GM19372 (cell line): ENCODE measurements around the gene DYSF.
"Not testable (repeated sequence)": the region's sequence is repeated elsewhere in the genome, so short reads cannot be mapped to it uniquely, and the experiment has no call there.

Source experiments
- ATAC-seq: cut with Tn5 transposase; IDR thresholded peaks from one replicate; pipeline ENCODE4 v1.9.1; 2021; ENCODE audit warnings: mild to moderate bottlenecking, low read depth, moderate library complexity; ENCODE audit not compliant: unreplicated experiment

Gene DYSF

DNA sequence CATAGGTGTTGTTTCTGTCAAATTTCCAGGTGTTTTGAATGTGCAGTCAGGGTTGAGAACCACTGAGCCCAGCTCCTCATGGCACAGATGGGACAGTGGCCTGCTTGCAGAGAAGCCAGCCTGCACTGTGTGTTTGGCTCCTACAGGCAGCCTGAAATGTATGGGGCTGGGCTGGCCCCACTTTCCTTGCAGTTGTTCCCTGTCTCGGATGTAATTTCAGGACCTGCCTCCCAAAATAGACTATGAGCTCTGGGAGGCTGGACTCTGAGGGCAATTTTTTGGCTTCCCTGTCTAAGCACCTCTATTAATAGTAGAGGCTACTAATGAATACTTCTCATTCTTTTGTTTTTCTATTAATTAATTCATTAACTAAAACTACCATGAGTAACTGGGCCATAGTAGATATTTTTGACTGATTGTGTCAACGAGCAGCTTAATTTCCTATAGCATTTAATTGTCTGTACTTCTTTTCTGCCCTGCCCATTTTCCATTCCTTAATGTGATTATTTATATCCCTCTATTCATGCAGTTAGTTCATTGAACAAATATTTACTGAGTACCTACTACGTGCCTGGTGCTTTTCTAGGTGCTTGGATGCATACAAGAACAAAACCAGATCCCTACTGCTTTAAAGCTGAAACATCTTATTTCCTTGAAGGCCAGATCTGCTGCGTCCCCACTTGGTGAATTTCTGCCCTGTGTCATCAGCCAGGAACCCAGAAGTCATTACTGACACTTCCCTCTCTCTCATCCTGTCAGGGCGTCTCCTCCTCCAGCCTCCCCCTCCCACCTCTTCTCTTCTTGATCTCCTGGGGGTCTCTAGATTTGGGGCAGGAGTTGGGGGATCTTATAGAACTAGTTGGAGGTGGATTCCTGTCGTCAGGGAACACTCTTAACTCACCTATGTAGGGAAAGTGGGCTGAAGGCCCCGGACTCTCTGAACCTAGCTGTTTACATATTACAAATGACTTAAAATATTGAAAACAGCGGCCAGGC lies 16.3 kb downstream of the DYSF start:
- no peak for ATAC-seq

DNA sequence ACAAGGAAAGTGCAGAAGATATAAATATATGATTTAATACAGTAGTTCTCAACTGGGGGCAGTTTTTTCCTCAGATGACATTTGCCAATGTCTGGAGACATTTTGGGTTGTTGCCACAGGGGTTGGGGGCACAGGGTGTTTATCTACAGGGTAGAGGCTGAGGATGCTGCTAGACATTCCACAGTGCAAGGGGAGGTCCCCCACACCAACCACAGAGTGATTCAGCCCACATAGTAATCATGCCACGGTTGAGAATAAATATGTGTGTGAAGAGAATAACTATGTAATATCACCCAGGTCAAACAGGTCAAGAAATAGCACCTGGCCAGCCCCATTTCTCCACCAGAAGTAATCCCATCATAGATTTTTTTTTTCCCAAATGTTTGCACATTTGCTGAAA lies 17.9 kb downstream of the DYSF start:
- no peak for ATAC-seq

DNA sequence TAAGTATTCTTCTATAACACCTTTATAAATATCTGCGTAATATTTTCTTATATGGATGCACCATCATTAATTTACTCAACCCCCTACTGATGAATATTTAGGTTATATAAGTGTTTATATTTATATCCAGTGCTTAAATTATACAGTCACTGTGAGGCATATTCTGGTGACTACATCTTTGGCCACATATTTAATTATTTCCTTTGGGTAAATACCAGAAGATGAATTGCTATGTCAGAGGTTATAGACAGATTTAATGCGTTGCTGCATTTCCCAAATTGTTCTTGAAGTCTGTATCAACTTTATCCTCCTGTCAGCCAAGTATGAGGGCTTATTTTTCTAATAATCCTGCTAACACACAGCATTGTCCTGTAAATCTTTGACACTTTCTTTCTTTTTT lies 18.7 kb downstream of the DYSF start:
- no peak for ATAC-seq

DNA sequence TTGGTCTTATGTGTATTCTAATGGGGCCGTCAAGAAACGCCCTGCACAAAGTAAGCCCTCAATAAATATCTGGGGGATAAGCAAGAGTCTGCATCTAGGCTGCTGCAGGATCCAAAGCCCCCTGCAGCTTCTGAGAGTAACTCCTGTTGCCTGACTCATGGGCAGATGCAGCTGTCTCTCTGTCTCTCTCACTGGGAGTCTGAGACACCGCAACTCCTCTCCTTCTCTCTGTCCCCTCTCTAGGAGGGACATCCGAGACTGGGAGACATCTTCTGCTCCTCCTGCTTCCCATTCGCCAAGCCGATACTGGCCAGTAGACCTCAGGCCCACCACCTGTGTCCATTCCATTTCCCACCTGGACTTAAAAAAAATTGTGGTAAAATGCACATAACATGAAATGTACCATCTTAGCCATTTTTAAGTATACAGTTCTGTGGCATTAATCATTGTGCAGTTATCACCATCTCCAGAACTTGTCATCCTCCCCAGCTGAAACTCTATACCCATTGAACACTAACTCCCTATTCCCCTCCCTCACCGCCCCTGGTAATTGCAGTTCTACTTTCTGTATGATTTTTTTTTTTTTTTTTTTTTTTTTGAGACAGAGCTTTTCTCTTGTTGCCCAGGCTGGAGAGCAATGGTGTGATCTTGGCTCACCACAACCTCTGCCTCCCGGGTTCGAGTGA lies 20.1 kb downstream of the DYSF start:
- no peak for ATAC-seq

DNA sequence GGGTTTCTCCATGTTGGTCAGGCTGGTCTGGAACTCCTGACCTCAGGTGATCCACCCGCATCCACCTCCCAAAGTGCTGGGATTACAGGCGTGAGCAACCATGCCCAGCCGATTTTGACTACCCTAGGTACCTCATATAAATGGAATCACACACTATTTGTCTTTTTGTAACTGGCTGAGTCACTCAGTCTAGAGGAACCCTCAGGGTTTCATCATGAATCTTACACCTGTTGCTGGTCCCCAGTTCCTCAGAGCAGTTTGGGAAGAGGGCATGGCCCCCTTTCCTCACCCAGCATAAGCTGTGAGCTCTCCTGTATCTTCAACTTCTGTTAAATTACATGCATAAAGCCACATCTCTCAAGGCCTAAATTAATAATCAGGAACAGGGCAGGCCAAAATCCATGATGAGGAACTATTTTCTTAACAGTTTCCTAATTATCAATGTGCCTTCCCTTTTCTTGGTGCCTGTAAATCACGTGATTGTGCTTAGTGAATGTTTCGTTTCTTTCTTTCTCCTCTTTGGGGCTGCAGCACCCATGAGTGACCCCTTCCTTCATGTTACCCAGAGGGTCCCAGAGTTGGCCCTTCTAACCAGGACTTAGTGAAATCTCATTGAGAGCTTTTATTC lies 20.9 kb downstream of the DYSF start:
- ATAC-seq, result no peak

DNA sequence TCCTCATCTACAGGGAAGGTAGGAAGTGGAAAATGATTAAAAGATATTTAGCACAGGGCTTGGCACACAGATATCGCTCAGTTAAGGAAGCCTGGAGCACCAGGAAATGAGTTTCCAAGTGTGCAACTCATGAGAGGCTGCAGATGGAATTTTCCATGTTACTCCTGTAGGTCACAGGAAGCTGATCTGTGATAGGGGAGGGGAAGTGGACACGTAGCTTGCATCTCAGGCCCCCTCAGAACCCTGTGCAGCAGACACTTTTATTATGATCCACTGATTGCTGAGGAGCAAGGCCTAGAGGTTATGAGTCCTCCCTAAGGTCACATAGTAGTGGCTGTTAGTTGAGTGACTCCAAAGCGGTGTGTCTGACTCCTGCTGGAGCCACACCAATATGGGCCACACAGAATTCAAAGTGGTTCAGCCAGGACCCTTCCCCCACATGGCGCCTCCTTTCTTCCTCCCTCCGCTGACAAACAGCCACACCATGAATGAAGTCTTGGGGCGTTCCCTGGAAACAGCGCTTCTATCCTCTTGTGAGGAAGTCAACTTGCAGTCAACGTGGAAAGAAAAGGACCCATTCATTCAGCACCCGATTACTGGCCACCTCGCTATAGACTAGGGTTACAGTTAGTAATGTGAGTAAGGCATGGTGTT lies 21.5 kb downstream of the DYSF start:
- no peak for ATAC-seq

DNA sequence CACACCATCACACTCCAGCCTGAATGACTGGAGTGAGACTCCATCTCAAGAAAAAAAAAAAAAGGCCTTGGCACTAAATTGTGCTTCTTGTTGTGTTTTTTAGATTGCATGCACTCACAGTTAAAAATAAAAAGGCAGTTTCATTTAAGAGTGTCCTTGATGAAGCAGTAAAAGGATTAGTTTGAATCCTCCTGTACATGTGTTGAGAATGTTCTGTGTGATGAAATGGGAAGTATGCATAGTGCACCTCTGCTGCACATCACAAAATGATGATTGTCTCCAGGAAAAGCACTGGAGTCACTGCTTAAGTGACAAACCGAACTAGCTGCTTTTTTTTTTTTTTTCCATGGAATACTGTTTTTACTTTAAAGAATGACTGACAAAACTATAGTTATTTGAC lies 23.1 kb downstream of the DYSF start:
- ATAC-seq, result no peak

DNA sequence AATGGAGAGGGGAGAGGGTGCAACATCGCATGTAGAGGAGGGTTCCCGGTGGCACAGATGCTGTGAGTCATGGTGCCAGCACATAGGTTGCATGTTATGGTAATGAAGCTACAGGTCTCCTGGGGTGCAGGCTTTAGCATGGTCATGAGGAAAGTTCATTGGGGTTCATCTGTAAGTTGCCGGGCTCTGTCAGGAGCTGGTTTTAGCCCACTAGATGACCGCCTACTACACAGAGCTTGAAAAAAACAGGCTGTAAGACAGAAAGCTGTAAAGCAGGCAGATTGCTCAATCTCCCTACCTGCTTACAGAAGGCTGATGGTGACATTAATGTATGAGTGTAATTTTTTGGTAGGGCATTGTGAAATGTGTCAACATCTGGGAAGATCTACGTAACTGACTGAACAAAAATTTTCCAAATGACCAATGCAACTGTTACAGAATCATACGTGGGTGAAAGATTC lies 23.9 kb downstream of the DYSF start:
- no peak for ATAC-seq

DNA sequence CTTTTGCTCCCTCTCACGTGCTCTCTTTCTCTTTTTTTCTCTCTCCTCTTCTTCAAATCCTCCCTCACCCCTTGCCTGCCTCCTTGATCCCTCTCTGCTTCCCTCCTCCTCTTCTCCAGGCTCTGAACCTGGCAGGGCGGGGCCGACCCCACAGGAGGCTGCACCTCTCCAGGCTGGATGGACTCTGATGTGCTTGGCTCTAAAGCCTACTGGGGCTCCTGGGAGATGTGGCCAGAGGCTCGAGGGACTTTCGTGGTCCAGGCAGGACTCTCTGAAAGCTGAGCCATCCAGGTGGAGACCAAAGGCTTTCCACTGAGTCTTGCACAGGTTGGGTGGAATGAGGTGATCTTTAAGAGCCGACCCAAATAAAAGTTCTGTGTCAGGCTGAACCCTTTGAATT lies 25.4 kb downstream of the DYSF start:
- no peak for ATAC-seq

DNA sequence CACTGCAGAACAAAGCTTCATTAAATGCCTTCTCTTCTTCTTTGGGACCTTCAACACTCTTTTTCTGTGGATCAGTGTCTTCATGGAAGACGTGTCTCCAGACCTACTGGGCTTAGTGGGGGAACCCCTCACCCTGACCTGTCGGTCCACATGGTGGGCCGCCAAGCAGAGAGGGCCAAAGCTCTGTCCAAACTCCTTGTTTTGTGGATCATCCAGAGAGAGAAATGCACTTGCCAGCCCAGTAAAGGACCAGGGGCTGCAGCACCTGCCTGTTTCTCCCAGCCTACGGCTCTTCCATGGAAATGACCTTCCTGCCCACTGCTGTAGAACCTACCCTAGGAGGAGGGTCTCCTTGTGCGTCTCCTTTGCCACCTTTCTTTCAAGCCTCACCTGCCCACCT lies 25.9 kb downstream of the DYSF start:
- ATAC-seq, result no peak

DNA sequence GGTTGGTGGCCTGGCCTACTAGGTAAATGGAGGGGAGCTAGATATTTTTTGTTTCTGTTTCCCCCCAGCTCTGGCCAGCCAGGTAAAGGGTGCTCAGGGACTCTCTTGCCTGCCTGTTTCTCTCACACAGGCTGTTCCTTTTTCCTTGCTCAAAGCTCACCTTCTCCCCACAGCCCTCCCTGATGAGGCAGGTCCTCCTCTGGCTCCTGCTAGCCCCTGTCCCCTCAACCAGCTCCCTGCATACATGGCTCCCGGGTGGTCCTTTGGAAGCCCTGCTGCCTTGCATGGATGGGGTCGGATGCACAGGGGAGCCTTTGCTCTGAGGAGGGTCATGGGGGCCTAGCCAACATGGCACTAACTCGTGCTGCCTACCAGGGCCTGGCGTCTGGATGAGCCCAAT lies 27.8 kb downstream of the DYSF start:
- ATAC-seq, result no peak

DNA sequence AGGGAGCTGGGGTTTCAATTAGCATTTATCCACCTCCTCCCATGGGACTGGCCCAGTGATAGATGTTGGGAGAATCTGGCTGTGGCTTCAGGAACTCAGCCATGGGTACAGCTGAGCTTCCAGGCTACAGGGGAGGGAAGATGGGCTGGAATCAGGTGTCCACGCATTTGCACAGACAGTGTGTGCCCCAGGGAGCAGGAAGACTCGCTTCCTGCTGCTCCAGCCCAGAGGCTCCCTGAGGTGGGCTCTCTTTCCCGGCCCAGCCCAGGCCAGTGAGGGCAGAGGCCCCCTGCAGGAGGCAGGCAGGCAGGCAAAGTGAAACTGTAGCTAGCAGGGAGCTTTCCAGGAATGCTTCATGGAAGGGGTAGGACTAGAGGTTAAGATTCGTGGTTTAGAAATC lies 28.7 kb downstream of the DYSF start:
- no peak for ATAC-seq

DNA sequence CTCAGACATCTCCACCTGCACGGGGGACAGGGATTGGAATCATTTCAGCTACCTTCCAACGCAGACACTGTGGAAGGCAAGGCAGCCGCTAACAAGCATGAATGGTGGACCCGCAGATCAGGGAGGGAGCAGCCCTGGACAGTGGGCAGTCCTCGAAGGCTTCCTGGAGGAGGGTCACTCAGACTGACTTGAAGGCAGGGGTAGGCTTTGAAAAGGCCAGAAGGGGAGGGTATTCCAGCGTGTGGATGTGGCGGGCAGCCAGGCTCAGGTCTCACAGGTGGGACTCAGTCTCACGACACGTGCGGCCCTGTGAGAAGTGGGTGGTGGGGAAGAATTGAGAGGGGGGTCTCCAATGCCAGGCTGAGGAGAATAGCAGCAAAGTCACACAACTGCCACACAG lies 29.9 kb downstream of the DYSF start:
- no peak for ATAC-seq

DNA sequence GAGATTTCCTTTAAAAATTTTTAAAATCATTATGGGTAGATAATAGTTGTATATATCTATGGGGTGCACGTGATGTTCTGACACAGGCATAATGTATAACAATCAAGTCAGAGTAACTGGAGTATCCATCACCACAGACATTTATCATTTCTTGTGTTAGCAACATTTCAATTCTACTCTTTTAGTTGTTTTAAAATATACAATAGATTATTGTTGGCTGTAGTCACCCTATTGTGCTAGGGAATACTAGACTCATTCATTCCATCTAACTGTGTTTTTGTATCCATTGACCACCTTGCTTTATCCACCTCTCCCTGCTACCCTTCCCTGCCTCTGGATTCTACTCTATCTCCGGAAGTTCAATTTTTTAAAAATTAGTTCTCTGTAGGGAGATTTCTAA lies 31.0 kb downstream of the DYSF start:
- no peak for ATAC-seq

DNA sequence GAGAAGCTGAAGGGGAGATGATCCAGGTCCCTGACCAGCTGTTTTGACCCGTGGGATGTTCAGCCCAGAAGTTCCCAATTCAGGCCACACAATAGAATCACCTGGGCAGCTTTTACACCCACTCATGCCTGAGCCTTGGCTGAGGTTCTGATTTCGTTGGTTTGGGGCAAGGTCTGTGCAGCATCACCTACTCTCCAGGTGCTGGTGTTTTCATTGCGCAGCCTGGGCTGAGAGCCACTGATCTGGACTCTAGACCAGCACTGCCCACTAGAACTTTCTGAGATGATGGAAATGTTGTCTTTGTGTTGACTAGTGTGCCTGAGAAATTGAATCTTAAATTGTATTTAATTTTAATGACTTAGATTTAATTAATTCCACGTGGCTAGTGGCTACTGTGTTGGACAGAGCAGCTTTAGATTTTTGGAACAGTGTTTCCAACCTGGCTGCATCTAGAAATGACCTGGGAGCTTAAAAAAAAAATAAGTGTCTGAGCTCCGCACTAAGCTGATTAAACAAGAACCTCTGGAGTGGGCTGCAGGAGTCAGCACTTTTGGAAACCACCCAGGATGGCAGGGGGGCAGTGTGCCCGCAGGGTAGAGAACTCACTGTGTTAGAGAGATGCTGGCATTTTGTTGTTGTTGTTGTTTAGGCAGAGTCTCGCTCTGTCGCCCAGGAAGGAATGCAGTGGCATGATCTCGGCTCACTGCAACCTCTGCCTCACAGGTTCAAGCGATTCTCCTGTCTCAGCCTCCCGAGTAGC lies 33.7 kb downstream of the DYSF start:
- ATAC-seq, result no peak

DNA sequence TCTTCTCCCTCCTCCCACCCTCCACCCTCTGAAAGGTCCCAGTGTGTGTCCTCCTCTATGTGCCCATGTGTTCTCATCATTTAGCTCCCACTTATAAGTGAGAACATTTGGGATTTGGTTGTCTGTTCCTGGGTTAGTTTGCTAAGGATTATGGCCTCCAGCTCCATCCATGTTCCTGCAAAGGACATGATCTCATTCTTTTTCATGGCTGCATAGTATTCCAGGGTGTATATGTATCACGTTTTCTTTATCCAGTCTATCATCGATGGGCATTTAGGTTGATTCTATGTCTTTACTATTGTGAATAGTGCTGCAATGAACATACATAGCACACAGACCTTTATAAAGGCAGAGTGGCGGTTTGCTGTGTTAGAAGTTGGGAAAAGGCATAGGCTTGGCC lies 38.2 kb downstream of the DYSF start:
- not testable (repeated sequence) for ATAC-seq

DNA sequence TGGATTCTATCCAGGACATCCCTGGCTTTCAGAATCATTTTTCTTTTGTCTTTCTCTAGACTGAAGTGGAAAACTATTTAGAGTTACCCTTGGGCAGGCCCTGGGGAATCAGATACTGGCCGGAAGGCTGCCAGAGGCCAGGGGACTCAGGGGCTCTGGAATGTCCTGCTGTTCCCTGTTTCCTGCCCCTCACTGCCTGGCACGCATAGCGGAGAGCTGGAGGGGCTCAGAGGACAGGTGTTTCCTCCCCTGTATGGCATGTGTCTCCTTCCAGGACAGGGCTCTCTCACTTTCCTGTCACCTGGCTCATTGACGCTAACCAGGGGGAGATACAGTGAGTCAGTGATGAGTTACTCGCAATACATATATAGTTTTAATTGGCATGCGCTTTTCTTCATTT lies 38.8 kb downstream of the DYSF start:
- ATAC-seq, result no peak

DNA sequence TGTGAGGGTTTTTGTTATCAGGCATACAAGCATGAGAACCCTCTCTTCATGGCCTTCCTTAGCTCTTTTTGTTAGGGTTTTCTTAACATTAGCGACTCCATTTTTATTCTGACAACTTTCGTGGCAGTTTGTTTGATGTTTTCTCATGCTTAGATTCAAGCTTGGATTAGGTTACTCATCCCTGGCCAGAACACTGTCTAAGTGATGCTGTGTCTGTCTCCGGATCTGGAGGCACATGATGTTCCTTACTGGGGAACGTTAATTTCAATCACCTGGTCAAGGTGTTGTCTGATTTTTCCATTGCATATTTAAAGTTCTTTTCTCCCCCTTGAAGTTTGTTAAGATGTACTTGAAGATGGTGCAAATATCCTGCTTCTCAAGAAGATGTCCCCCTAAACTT lies 40.7 kb downstream of the DYSF start:
- no peak for ATAC-seq

DNA sequence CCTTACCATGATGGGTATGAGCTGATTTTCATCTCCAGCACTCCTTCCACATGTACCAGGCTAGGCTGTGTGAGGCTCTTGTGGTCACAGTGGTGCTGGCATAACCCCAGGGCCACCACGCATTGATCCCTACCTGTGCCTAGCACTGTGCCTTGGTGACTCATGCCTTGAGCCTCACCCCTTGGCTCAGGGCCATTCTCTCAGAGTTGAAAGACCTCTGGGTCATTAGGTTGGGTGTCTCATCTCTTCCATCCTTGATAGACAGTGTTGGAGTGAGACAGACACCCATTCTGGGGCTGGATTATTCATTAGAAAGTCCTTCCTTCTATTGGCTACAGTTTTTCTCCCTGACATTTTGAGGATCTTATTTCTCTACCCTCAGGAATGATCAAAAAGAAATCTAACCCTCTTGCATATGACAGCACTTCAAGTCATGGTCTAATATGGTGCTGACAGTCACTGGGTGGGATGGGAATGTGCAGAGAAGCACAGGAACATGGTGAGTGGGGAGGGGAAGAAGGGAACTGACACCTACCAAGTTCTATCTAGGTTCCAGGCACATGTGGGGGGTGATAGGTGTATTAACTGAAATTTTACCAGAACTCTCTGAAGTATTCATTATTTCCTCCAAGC lies 41.3 kb downstream of the DYSF start:
- ATAC-seq, result no peak
